Smooth muscle cell (in vitro differentiated cells): ENCODE data around the gene ARID1B. TPM values are rescaled to one million over a fixed set of nuclear protein-coding genes. Genes with fewer than 3 reads are reported as not detected.

Source experiments
- DNase-seq: peaks from one replicate; lab custom pipeline; 2025; ENCODE audit not compliant: unreplicated experiment; lab: John Stamatoyannopoulos, UW
- H2AFZ ChIP-seq: fragments of 200-600 bp; sonication (generic); 2 replicates; pipeline ENCODE4 v1.6.0; 2016; ENCODE audit warnings: antibody characterized with exemption, low read depth, mild to moderate bottlenecking
- H3F3A ChIP-seq: fragments of 200-600 bp; sonication (generic); 2 replicates; pipeline ENCODE4 v1.6.0; 2017; ENCODE audit warnings: antibody characterized with exemption, low read depth
- H3K27ac ChIP-seq: fragments of 200-600 bp; sonication (generic); 2 replicates; pipeline ENCODE4 v1.5.1; 2016; ENCODE audit warnings: low read depth, mild to moderate bottlenecking
- H3K27me3 ChIP-seq: fragments of 200-600 bp; sonication (generic); 2 replicates; pipeline ENCODE4 v1.6.1; 2016; ENCODE audit warnings: low read depth, mild to moderate bottlenecking
- H3K36me3 ChIP-seq: fragments of 200-600 bp; sonication (generic); 2 replicates; pipeline ENCODE4 v1.5.1; 2016; ENCODE audit warnings: low read depth
- H3K4me1 ChIP-seq: fragments of 200-600 bp; sonication (generic); 2 replicates; pipeline ENCODE4 v1.5.1; 2016; ENCODE audit warnings: low read depth
- H3K4me2 ChIP-seq: fragments of 200-600 bp; sonication (generic); 2 replicates; pipeline ENCODE4 v1.6.0; 2016; ENCODE audit warnings: mild to moderate bottlenecking
- H3K4me3 ChIP-seq: fragments of 200-600 bp; sonication (generic); 2 replicates; pipeline ENCODE4 v1.5.1; 2016; ENCODE audit warnings: mild to moderate bottlenecking
- H3K79me2 ChIP-seq: fragments of 200-600 bp; sonication (generic); 2 replicates; pipeline ENCODE4 v1.6.0; 2016; ENCODE audit warnings: low read depth, mild to moderate bottlenecking
- H3K9ac ChIP-seq: fragments of 200-600 bp; sonication (generic); 2 replicates; pipeline ENCODE4 v1.6.0; 2016; ENCODE audit warnings: low read depth
- H3K9me3 ChIP-seq: fragments of 200-600 bp; sonication (generic); replicated peaks from 2 replicates; pipeline ENCODE4 v1.5.1; 2016; ENCODE audit warnings: low read depth
- H4K20me1 ChIP-seq: fragments of 200-600 bp; sonication (generic); 2 replicates; pipeline ENCODE4 v1.6.0; 2016; ENCODE audit warnings: low read depth
- CTCF ChIP-seq: fragments of 200-600 bp; sonication (generic); IDR thresholded peaks from 2 replicates; pipeline ENCODE4 v1.5.1; 2017; ENCODE audit warnings: borderline replicate concordance, mild to moderate bottlenecking, antibody characterized with exemption; ENCODE audit not compliant: insufficient read depth, poor library complexity, severe bottlenecking
- WGBS: methylation state at CpG from one replicate; pipeline ENCODE4 v1.1.7; 2016; ENCODE audit warnings: low lambda C conversion rate; 5-methylcytosine and 5-hydroxymethylcytosine counted together
- microRNA-seq: library from miRNA; unstranded; fragments of <30 nt; microRNA quantifications from one replicate; pipeline ENCODE4, GENCODE V29; 2016; ENCODE audit warnings: borderline number of aligned reads
- polyA plus RNA-seq: library from polyadenylated mRNA; unstranded; fragments of >200 nt; fragmentation: Nextera tagmentation; extraction: Ambion mirVana; gene quantifications from 2 replicates; pipeline ENCODE4 v1.2.1, GENCODE V29; 2016
- small RNA-seq: library from RNA; depleted of rRNA; stranded (forward); fragments of <200 nt; gene quantifications from one replicate; pipeline ENCODE3, GENCODE V24; 2014
- total RNA-seq: library from RNA; depleted of rRNA; stranded (reverse); fragments of >200 nt; gene quantifications from 2 replicates; pipeline ENCODE4 v1.2.3, GENCODE V29; 2014

Gene ARID1B
- total and polyA plus RNA-seq, 2 experiments from 2014 or later, result 30.1 to 65.4 TPM

- Histone ChIP-seq H3K4me1 (no peaks in the 10 kb centered on the region), H2AFZ (no peak overlapping the region), H3K4me2 (no peak overlapping the region), H3K4me3 (no peak overlapping the region), H3K79me2 (no peaks in the 10 kb centered on the region), H3K27me3 (no peaks in the 10 kb centered on the region), H4K20me1 (no peaks in the 10 kb centered on the region), H3F3A (no peaks in the 10 kb centered on the region), H3K36me3 (no peaks in the 10 kb centered on the region), H3K9me3 (no peaks in the 10 kb centered on the region), H3K27ac (no peak overlapping the region), H3K9ac (no peak overlapping the region)
- DNase-seq, result no peak
- WGBS, result 96% methylated on average over 9 of the region's 9 CpGs
- TF ChIP-seq CTCF, result no peak
These were observed 482.3 kb downstream of the ARID1B start for GRCh38 chr6:157259443-157259842.

Small RNA genes within 50 kb of the gene (microRNA-seq; reads per million reads assigned to microRNA genes)
- not detected for gene MIR4466

Small RNA genes within 50 kb of the gene (small RNA-seq; reads per million reads assigned to genes)
- gene AL355297.2 (0.18 reads per million), gene MIR4466 (not detected)
